Fibroblast of the aortic adventitia (primary cell): ENCODE data around the gene PRDM15. TPM values are rescaled to one million over a fixed set of nuclear protein-coding genes. Genes with fewer than 3 reads are reported as not detected.

Source experiments
- DNase-seq: peaks from one replicate; pipeline ENCODE4 v3.0.0-alpha.2; 2010; ENCODE audit warnings: low read depth
- H3K4me3 ChIP-seq: 2 replicates; pipeline ENCODE4 v1.5.1; 2011; ENCODE audit warnings: low read depth, mild to moderate bottlenecking, control low read depth, low read length, moderate library complexity
- CTCF ChIP-seq: IDR thresholded peaks from 2 replicates; pipeline ENCODE4 v1.5.1; 2011; ENCODE audit warnings: mild to moderate bottlenecking, low read length, control low read depth, inconsistent platforms; ENCODE audit not compliant: insufficient read depth
- total RNA-seq: library from RNA; depleted of rRNA; stranded (reverse); fragments of >200 nt; gene quantifications from 2 replicates; pipeline ENCODE4 v1.2.3, GENCODE V29; 2012; ENCODE audit warnings: low replicate concordance

PRDM15 gene
- total RNA-seq, 1 donor = 4.7 TPM

- TF ChIP-seq CTCF = no peak
- DNase-seq = no peak
- H3K4me3 ChIP-seq = no peak overlapping the region
Observed at GRCh38 chr21:41861255-41861654, 17.9 kb downstream of the PRDM15 start.

- TF ChIP-seq CTCF = no peak
- DNase-seq = no peak
Observed at GRCh38 chr21:41859297-41859980, 19.7 kb downstream of the PRDM15 start.

GRCh38 chr21:41858466-41859296 lies 20.5 kb downstream of the PRDM15 start:
- TF ChIP-seq CTCF = no peak
- no peak for DNase-seq
- H3K4me3 ChIP-seq = no peak overlapping the region

More at GRCh38 chr21:41859297-41859980, 19.7 kb downstream of the PRDM15 start:
- no peak overlapping the region for H3K4me3 ChIP-seq

GRCh38 chr21:41857771-41858300 lies 21.3 kb downstream of the PRDM15 start:
- no peak for TF ChIP-seq CTCF
- no peak for DNase-seq
- H3K4me3 ChIP-seq = no peak overlapping the region

GRCh38 chr21:41856572-41856971 lies 22.6 kb downstream of the PRDM15 start:
- TF ChIP-seq CTCF = no peak
- H3K4me3 ChIP-seq = no peak overlapping the region
- DNase-seq = no peak

- DNase-seq = no peak
- no peak overlapping the region for H3K4me3 ChIP-seq
- TF ChIP-seq CTCF = no peak
Observed at GRCh38 chr21:41854426-41854995, 24.6 kb downstream of the PRDM15 start.
